ENCODE results near the gene RASGRF2.

- TF ChIP-seq, protein P1, sequence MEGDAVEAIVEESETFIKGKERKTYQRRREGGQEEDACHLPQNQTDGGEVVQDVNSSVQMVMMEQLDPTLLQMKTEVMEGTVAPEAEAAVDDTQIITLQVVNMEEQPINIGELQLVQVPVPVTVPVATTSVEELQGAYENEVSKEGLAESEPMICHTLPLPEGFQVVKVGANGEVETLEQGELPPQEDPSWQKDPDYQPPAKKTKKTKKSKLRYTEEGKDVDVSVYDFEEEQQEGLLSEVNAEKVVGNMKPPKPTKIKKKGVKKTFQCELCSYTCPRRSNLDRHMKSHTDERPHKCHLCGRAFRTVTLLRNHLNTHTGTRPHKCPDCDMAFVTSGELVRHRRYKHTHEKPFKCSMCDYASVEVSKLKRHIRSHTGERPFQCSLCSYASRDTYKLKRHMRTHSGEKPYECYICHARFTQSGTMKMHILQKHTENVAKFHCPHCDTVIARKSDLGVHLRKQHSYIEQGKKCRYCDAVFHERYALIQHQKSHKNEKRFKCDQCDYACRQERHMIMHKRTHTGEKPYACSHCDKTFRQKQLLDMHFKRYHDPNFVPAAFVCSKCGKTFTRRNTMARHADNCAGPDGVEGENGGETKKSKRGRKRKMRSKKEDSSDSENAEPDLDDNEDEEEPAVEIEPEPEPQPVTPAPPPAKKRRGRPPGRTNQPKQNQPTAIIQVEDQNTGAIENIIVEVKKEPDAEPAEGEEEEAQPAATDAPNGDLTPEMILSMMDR (IDR thresholded peaks at IDR 0.05 in 4 of 5, conservative IDR thresholded peaks at IDR 0.05 in 1 of 5), result no peak
- TF ChIP-seq POLR2A (IDR thresholded peaks at IDR 0.05), result no peak
Observed at GRCh38 chr5:81172710-81173109, 212.5 kb downstream of the RASGRF2 start.
